ENCODE measurements around the gene PRKN.

GRCh38 chr6:161802231-161802630, 925.3 kb downstream of the PRKN start:
- TF ChIP-seq MXI1 (conservative IDR thresholded peaks at IDR 0.05; ENCODE audit: poor library complexity, severe bottlenecking) (no peak), CTCF (IDR thresholded peaks at IDR 0.05; ENCODE audit: poor library complexity, severe bottlenecking) (no peak)

Measured in neural cell (in vitro differentiated cells).